Loucy (cell line): ENCODE measurements around the gene NELFA.

Experiments
- EZH2phosphoT487 ChIP-seq: fragments of 200-600 bp; IDR thresholded peaks from 2 replicates; pipeline ENCODE4 v1.6.1; 2018; ENCODE audit warnings: antibody characterized with exemption, mild to moderate bottlenecking, moderate library complexity, borderline replicate concordance
- TF ChIP-seq, protein P1 (sequence below): fragments of 200-600 bp; sonication (generic); conservative IDR thresholded peaks from 2 replicates; pipeline ENCODE4 v1.5.1; 2014; ENCODE audit warnings: mild to moderate bottlenecking, antibody characterized with exemption, low read length

DNA sequence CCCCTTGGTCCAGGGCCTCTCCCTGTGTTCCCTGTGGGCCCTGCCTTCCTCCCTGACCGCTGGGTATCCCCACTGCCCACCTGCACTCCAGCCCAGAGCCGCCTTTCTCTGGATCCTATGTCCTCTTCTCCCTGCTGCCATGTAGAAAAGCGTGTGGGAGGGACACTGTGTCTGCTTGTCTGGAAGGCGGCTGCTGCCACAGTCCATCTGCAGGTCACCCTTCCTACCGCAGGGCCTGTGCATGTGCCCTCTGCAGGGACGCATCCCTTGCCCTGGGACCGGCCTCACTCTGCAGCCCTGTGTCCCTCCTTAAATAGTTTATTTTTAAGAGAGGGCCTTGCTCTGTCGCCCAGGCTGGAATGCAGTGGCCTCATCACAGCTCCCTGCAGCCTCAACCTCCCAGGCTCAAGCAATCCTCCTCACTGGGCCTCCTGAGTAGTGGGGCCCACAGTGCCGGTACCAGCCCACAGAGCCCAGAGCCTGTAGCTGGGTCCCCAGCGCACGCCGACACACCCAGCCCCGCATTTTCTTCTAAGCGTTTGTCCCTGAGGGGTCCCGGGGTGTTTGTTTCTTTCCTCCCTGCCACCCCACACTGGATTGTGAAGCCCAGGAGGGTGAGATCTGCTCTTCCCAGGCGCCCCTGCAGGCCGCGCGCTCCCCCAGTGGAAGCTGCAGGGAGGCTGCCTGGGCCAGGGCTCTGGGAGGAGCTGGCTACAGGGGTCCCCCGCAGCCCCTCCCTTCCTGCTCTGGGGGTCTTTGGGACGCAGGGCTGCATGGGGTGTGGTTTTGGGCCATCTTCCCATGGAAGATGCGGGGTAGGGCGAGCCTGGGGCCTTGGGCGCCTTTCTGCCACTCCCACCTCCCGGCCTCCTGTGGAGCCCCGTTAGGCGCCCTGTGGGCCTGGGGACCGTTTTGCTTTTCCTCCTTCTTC lies 37.5 kb upstream of the NELFA start:
- TF ChIP-seq, protein P1, sequence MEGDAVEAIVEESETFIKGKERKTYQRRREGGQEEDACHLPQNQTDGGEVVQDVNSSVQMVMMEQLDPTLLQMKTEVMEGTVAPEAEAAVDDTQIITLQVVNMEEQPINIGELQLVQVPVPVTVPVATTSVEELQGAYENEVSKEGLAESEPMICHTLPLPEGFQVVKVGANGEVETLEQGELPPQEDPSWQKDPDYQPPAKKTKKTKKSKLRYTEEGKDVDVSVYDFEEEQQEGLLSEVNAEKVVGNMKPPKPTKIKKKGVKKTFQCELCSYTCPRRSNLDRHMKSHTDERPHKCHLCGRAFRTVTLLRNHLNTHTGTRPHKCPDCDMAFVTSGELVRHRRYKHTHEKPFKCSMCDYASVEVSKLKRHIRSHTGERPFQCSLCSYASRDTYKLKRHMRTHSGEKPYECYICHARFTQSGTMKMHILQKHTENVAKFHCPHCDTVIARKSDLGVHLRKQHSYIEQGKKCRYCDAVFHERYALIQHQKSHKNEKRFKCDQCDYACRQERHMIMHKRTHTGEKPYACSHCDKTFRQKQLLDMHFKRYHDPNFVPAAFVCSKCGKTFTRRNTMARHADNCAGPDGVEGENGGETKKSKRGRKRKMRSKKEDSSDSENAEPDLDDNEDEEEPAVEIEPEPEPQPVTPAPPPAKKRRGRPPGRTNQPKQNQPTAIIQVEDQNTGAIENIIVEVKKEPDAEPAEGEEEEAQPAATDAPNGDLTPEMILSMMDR = no peak
- TF ChIP-seq EZH2phosphoT487 = no peak
